ENCODE measurements around the gene PKP4. TPM values are rescaled to one million over a fixed set of nuclear protein-coding genes. Genes with fewer than 3 reads are reported as not detected.

Gene PKP4
- total and polyA plus RNA-seq, 2 of the 8 experiments (the other 6 are each of a cell fraction or from before 2014, with no cell fraction given): 48.2 to 88.0 TPM

- Histone ChIP-seq H4K8ac (ENCODE audit: extremely low read depth, insufficient read depth, low read length) (no peak overlapping the region), H3K4me1 (replicated peaks in 1 of 4; ENCODE audit: control insufficient read depth in 3 of 4, insufficient read depth in 4 of 4, low read length in 3 of 4) (no peaks in the 10 kb centered on the region), H4K91ac (replicated peaks; ENCODE audit: insufficient read length, low read length) (no peak overlapping the region), H3K27ac (ENCODE audit: low read depth, low read length) (no peak overlapping the region), H3K14ac (ENCODE audit: insufficient read length) (no peak overlapping the region), H3K23me2 (ENCODE audit: low read depth, low read length) (no peaks in the 10 kb centered on the region), H3K18ac (ENCODE audit: extremely low read depth, low read length) (no peak overlapping the region), H2BK5ac (ENCODE audit: low read depth, low read length) (no peak overlapping the region), H3K4ac (replicated peaks; ENCODE audit: insufficient read length, low read depth, low read length) (no peak overlapping the region), H2AK5ac (ENCODE audit: low read depth, low read length) (no peak overlapping the region), H4K20me1 (replicated peaks in 1 of 2; ENCODE audit: control insufficient read depth in 1 of 2, insufficient read depth in 2 of 2, low read length in 2 of 2) (no peaks in the 10 kb centered on the region), H3K79me1 (ENCODE audit: low read depth, low read length) (no peaks in the 10 kb centered on the region), H2BK120ac (replicated peaks; ENCODE audit: low read depth, low read length) (no peak overlapping the region), H3K23ac (ENCODE audit: insufficient read length) (no peak overlapping the region), H3K36me3 (ENCODE audit: control insufficient read depth in 2 of 4, insufficient read depth in 4 of 4, low read length in 3 of 4) (no peaks in the 10 kb centered on the region), H2BK12ac (ENCODE audit: low read depth, low read length) (no peak overlapping the region), H2AFZ (ENCODE audit: low read length) (no peak overlapping the region), H3K4me3 (ENCODE audit: extremely low read depth in 1 of 4, insufficient read depth in 2 of 4, low read depth in 3 of 4, low read length in 4 of 4) (no peak overlapping the region), H2BK15ac (ENCODE audit: low read length) (no peak overlapping the region), H3K56ac (replicated peaks; ENCODE audit: insufficient read length, low read depth, low read length) (no peak overlapping the region), H3K9me3 (ENCODE audit: insufficient read depth in 2 of 2, low read depth in 1 of 2, low read length in 1 of 2) (no peaks in the 10 kb centered on the region), H3K27me3 (replicated peaks in 1 of 4; ENCODE audit: control insufficient read depth in 3 of 4, extremely low read depth in 1 of 4, insufficient read depth in 3 of 4, low read length in 3 of 4) (no peaks in the 10 kb centered on the region), H2BK20ac (ENCODE audit: low read length) (no peak overlapping the region), H3K4me2 (ENCODE audit: insufficient read depth in 1 of 2, low read depth in 2 of 2, low read length in 2 of 2) (no peak overlapping the region), H3K79me2 (ENCODE audit: control insufficient read depth in 1 of 2, insufficient read depth in 2 of 2, low read length in 2 of 2) (no peaks in the 10 kb centered on the region), H4K5ac (ENCODE audit: insufficient read length, low read depth, low read length) (no peak overlapping the region), H3K9ac (replicated peaks in 1 of 4; ENCODE audit: extremely low read depth in 1 of 4, low read depth in 3 of 4, low read length in 3 of 4) (no peak overlapping the region)
- DNase-seq (ENCODE audit: low read depth in 1 of 2, low spot score in 2 of 2): no peak
- POLR2A ChIA-PET (ENCODE audit: partially characterized antibody): no interaction called here
- WGBS, 2 experiments (ENCODE audit: extremely low coverage in 1 of 2, insufficient coverage in 1 of 2, insufficient read length in 1 of 2, insufficient replicate concordance in 2 of 2, low coverage in 1 of 2, low lambda C conversion rate in 2 of 2, missing lambda C conversion rate in 1 of 2): 82% methylated on average over 1 of the region's 1 CpG; no CpG with 5 or more reads in 1 of the 2 experiments
- FAIRE-seq: no peak
- CTCF ChIA-PET (ENCODE audit: partially characterized antibody): interaction anchor here (5.3 kb wide), 1 partner anchor 9 kb away, joined by 41 read pairs; no protein-coding TSS in a partner anchor
- TF ChIP-seq TAF1 (IDR thresholded peaks at IDR 0.05; ENCODE audit: low read depth, low read length): no peak
- TF ChIP-seq ZNF274 (IDR thresholded peaks at IDR 0.05; ENCODE audit: borderline replicate concordance, extremely low read depth, low read length): no peak
- no peak for TF ChIP-seq RXRA (IDR thresholded peaks at IDR 0.05; ENCODE audit: insufficient read depth, low read depth, low read length)
- TF ChIP-seq EZH2 (IDR thresholded peaks at IDR 0.05; ENCODE audit: low read depth, low read length, severe bottlenecking): no peak
- no peak for TF ChIP-seq TEAD4 (IDR thresholded peaks at IDR 0.05; ENCODE audit: low read depth, low read length)
- TF ChIP-seq, protein P1, sequence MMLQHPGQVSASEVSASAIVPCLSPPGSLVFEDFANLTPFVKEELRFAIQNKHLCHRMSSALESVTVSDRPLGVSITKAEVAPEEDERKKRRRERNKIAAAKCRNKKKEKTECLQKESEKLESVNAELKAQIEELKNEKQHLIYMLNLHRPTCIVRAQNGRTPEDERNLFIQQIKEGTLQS (IDR thresholded peaks at IDR 0.05; ENCODE audit: insufficient read depth, low read depth, low read length): no peak
- TF ChIP-seq ASH2L (IDR thresholded peaks at IDR 0.05; ENCODE audit: low read length): no peak
- TF ChIP-seq HDAC2 (IDR thresholded peaks at IDR 0.05; ENCODE audit: borderline replicate concordance in 1 of 2, low read depth in 2 of 2, low read length in 2 of 2): no peak
Observed at GRCh38 chr2:158715357-158715756, 258.6 kb downstream of the PKP4 start.
